Stimulated activated CD4-positive, alpha-beta T cell treated with anti-CD3 and anti-CD28 coated beads, Interleukin-15, amount 100 ng/mL, for 48 hours (primary cell): ENCODE data around the gene CFAP99.

Experiments used
- DNase-seq, 2 donors: peaks; one replicate each; pipeline ENCODE4 v3.0.0-alpha.2; 2020; ENCODE audit warnings: low read depth in 2 of 2

The CFAP99 gene

DNA sequence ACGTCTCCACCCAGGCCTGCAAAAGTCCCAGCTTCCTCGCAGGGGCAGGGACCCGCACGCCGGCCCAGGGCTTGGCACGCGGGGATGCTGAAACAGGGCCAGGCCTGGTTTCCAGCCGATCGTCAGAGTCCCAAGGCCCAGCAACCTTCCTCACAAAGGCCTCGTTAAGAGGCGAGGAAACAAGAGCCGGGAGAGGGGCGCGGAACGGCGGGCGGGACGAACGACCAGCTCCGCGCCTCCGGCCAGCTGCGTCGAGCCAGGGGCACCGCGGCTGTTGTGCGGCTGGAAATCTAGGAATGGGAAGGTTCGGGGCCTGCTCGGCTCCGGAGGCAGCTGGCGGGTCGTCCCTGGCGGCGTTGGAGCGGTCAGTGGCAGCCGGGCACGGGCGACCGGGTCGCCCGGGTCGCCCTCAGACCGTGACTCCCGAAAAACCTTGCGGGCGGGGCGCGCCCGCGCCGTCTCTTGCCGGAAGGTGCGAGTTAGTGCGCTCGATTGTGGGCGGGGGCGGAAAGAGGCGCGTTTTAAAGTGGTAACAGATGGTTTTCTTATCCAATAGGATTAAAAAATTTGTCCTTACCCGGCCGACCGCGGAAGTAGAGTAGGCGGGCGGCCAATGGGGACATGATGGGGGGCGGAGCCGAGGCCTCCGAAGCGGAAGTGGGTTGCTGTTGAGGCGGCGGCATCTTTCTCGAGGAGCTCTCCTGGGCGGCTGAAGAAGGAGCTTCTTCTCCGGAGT lies 49.9 kb downstream of the CFAP99 start, which contains the start of gene RNF4:
TSS of gene RNF4 (plus strand) at position 651 of the 736 bp plus-strand sequence. CDS start 21,388 bp downstream, outside the sequence.
- peak; percentile 92 to 94 for DNase-seq

DNA sequence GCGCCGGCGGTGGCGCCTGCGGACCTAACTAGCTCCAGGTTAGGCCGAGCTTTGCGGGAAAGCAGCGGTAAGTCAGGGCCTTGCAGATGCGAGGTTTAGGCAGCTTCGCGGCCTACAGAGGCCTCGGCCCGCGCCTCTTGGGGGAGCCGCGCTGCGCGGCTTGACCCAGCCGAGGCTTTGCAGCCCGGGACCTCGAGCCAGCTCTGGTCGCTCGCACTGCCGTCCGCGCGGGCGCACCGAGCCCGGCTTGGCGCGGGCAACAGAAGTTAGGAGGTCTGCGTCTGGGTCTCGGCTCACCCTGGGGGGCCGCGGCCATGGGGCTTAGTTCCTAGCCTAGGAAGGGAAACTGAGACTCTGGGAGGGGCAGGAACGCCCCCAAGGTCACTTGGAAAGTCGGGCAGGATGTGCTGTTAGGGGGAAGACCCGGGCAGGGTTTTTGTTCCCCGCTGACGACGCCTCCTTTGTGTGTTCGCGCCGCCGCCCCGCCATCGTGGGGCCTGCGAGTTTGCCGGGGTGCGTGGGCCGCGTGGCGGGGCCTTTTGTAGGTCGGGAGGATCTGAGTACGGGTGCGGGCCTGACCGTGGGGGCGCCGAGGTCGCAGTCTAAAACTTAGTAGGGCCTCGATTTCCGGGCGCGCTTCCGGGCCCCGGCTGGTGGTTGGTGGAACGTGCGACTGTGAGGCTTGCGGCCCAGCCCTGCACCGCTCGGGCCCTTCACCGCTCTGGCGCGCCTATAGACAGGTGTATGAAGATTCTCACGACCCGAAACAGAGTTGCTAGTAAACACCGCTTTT lies 50.6 kb downstream of the CFAP99 start:
- DNase-seq: peak; percentile 59 to 69

GRCh38 chr4:2470791-2471190 lies 52.0 kb downstream of the CFAP99 start:
- no peak for DNase-seq

- DNase-seq: no peak
Measured at GRCh38 chr4:2472187-2472586, 53.4 kb downstream of the CFAP99 start.

DNA sequence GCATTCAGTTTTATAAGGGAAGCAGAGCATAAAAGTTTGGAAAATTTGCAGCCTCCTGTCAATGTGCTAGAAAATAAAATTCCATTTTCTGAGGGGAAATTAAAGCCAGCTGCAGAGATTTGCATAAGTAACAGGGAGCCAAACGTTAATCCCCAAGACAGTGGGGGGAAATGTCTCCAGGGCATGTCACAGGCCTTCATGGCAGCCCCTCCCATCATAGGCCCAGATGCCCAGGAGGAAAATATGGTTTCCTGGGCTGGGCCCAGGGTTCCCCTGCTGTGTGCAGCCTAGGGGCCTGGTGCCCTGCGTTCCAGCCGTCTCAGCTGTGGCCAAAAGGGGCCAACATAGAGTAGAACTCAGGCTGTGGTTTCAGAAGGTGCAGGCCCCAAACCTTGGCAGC lies 59.5 kb downstream of the CFAP99 start:
- DNase-seq: no peak

DNA sequence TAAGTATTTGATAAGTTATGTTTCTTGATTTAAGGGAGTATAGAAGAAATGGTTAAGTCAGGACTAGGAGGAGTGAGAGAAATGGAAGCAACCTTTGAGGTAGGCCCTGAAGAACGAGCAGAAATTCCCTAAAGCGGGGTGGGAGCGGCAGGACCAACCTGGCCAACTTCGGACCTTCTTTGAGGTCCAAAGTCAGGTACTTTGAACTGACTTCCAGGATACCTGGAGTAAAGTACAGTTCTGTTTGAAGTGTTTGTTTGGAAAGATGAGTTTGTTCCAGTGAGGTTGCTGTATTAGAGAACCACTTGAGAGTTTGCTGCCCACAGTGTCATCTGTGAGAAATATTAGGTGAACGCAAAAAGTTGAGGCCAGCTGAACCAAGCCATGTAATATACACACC lies 61.9 kb downstream of the CFAP99 start:
- no peak for DNase-seq

- DNase-seq: no peak
Measured at GRCh38 chr4:2482192-2482591, 63.4 kb downstream of the CFAP99 start.

- DNase-seq: no peak
Measured at GRCh38 chr4:2482693-2483092, 63.9 kb downstream of the CFAP99 start.

GRCh38 chr4:2483237-2483636 lies 64.5 kb downstream of the CFAP99 start:
- no peak for DNase-seq

GRCh38 chr4:2484185-2484584 lies 65.4 kb downstream of the CFAP99 start:
- no peak for DNase-seq

GRCh38 chr4:2484993-2485392 lies 66.2 kb downstream of the CFAP99 start:
- DNase-seq: peak; percentile 33 to 34

- DNase-seq: no peak
Measured at GRCh38 chr4:2485956-2486355, 67.2 kb downstream of the CFAP99 start.

GRCh38 chr4:2486981-2487380 lies 68.2 kb downstream of the CFAP99 start:
- no peak for DNase-seq

GRCh38 chr4:2487632-2488031 lies 68.9 kb downstream of the CFAP99 start:
- no peak for DNase-seq

DNA sequence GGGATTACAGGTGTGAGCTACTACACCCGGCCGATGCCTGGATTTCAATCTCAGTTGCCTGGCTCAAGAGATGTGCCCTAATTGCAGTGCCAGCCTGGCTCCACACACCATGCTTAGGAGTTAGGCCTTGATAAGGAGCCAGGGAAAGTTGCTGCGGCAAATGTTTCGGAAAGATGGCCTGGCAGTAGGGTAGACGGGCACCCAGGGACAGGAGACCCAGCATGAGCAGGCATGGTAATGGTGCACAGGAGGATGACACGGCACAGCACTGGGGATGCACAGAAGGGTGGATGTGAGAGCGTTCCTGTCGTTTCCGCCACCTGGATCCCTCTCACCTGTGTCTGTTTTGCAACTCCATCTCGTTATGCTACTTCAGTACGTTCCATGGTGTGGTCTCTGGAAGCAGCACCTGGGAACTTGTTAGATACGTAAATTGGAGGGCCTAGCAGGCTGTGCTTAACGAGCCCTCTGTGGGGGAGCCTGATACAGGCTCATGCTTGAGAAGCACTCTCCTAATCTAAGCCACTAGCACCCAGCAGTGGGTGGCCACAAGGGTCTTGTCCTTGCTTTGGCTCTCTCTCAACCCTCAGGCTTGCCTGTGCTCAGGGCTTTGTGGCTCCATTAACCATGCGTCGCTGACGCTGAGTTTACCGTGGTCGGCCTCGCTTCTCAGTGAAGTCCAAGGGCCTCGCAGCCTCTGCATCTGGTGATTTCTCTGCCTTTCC lies 70.5 kb downstream of the CFAP99 start:
- DNase-seq: no peak

DNA sequence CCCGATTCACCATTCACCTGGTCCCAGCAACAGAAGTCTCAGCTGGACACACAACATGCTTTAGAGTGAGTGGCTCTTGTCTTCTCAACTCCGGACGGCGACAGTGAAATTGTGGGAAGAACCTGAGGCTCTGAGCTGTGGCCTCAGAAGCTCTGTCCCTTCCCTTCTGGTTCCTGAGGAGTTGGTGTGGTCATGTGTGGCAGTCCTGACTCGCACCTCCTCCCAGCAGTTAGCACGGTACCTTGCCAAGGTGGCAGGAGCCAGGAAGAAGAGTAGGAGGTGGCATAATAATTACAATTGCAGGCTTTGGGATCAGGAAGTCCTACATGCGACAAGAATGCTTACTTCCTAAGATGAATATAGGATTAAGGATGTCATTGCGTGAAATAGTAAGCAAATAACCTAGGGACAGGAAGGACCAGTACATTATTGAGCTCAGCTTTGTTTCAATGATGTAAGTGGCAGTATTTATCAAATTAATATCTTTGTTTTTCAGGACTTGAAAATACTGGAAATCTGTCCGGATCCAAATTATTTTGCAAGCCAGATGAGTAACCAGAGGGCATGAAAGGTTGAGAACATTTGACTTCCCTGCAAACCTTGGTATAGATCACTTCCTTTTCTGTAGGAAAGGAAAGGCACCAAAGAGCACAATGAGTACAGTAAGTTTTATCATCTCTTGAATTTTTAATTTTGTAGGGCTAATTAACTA lies 71.2 kb downstream of the CFAP99 start:
- DNase-seq: no peak

DNA sequence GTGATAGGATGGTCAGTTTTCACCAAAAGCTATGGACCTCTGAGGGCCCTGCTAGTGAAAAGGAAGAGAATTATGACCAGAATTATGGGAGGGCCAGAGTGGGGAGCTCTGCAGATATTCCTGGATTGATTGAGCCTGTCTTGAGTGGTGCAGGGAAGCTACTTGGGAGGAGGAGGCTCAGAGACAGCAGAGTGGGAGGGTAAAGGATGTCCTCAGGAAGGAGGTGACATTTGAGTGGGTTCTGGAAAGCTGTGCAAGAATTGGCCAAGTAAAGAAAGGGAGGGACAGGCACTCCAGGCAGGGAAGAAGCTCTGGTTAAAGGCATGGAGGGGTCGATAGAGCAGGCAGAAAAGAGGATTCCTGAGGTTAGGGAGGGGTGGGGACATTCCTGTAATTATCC lies 74.2 kb downstream of the CFAP99 start:
- no peak for DNase-seq

DNA sequence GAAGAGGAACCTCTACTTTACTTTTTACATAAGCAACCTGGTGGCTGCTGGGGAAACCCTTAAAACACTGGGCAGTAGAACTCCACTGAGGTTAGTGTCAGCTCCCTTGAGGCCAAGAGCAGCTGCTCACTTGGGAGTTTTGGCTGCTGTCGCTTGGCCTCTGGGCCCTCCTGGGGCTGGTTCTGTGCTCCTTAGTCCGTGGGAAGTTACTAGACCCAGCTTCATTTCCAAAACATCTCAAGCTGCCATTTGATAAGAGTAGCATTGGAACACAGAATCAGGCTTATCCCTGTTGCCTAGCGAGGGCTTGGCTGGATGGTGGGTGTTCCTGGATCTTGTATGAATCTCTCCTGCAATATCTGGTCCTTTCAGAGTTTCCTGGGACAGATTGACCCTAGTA lies 76.2 kb downstream of the CFAP99 start:
- no peak for DNase-seq

DNA sequence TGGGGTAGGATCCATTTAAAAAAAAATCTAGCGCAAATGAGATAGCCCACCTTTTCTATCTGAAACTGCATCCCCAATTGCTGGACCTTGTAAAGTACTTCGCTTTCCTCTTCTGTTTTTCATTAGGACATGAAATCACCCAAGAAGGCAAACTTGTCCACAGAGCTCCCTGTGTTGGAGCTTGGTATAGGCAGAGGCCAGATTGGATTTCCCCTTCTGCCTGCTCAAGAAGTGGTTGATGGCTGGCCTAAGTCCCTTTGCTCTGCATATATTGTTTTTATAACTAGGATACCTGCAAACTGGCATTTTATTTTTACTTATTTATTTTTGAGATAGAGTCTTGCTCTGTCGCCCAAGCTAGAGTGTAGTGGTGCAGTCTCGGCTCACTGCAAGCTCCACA lies 78.6 kb downstream of the CFAP99 start:
- DNase-seq: no peak

- DNase-seq: no peak
Measured at GRCh38 chr4:2497931-2498330, 79.2 kb downstream of the CFAP99 start.

- no peak for DNase-seq
Measured at GRCh38 chr4:2500547-2500946, 81.8 kb downstream of the CFAP99 start.
